MCF 10A (cell line): ENCODE measurements around the gene SYDE1. TPM values are rescaled to one million over a fixed set of nuclear protein-coding genes. Genes with fewer than 3 reads are reported as not detected.
A peak's percentile ranks its signal among the peaks of the same experiment; 100 is the strongest.

ENCODE experiments used
- BruUV-seq: library from RNA; stranded (reverse); fragments of 400-500 nt; replicated peaks from 2 replicates; lab custom pipeline; 2021; lab: Mats Ljungman, UMichigan
- CTCF ChIA-PET: fragments of 300-600 bp; sonication (Branson Sonifier 250); formaldehyde crosslinking; extraction: SDS; loops from one replicate; lab custom pipeline; 2021; ENCODE audit warnings: antibody characterized with exemption, inconsistent platforms; lab: Yijun Ruan, JAX
- POLR2A ChIA-PET: fragments of 300-600, 350-650 bp; sonication (Branson Sonifier 250); formaldehyde crosslinking; extraction: SDS; loops from one replicate; lab custom pipeline; 2020; ENCODE audit warnings: antibody characterized with exemption, inconsistent platforms; lab: Yijun Ruan, JAX
- DNase-seq: peaks from one replicate; pipeline ENCODE4 v3.0.0-alpha.2; 2018; ENCODE audit not compliant: unreplicated experiment
- H3K27ac Mint-ChIP-seq: one replicate; pipeline ENCODE4 v1.8.0; 2022; ENCODE audit warnings: mild to moderate bottlenecking, low read depth, mixed read lengths; ENCODE audit not compliant: unreplicated experiment
- H3K27me3 Mint-ChIP-seq: one replicate; pipeline ENCODE4 v1.8.0; 2022; ENCODE audit warnings: mixed read lengths; ENCODE audit not compliant: insufficient read depth, unreplicated experiment
- H3K36me3 Mint-ChIP-seq: one replicate; pipeline ENCODE4 v1.8.0; 2022; ENCODE audit warnings: mild to moderate bottlenecking, moderate library complexity, mixed read lengths; ENCODE audit not compliant: insufficient read depth, unreplicated experiment
- H3K4me1 Mint-ChIP-seq: one replicate; pipeline ENCODE4 v1.8.0; 2022; ENCODE audit warnings: mixed read lengths; ENCODE audit not compliant: insufficient read depth, unreplicated experiment
- H3K4me3 Mint-ChIP-seq: one replicate; pipeline ENCODE4 v1.8.0; 2022; ENCODE audit warnings: mild to moderate bottlenecking, moderate library complexity, mixed read lengths; ENCODE audit not compliant: unreplicated experiment
- H3K9me3 Mint-ChIP-seq: one replicate; pipeline ENCODE4 v1.8.0; 2022; ENCODE audit warnings: mixed read lengths; ENCODE audit not compliant: unreplicated experiment
- intact Hi-C: fragments of 100-400 bp; cut with micrococcal nuclease; formaldehyde crosslinking; loops from 2 replicates; pipeline ENCODE4 v1.14.1; 2022
- total RNA-seq: library from RNA; stranded (reverse); gene quantifications from 2 replicates; pipeline ENCODE4 v1.2.3, GENCODE V29; 2022
- TF ChIP-seq, protein P1 (sequence below): fragments of 200-600 bp; IDR thresholded peaks from one replicate; pipeline ENCODE4 v1.8.0; 2022; ENCODE audit warnings: antibody characterized with exemption, mild to moderate bottlenecking; ENCODE audit not compliant: unreplicated experiment

SYDE1 gene
- total RNA-seq, 1 experiment from 2014 or later = 24.2 TPM

DNA sequence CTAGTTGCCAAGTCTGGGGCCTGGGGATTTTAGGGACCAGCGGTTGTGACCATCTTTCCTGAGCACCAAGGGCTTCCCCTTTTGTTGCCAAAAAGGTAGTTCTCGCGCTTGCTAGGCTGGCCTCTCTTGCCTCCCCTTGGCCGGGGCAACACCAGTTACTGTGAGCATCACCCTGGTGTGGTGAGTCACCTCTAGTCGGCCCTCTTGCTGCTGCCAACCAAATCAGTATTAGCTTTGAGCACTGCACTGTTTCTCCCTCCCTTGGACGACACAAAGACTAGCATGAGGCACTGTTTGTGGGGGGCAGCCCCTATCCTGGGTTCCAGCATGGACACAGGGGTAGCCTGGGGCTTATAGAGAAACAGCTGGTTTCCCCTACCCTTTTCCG is 6.9 kb downstream of the SYDE1 start:
- TF ChIP-seq, protein P1, sequence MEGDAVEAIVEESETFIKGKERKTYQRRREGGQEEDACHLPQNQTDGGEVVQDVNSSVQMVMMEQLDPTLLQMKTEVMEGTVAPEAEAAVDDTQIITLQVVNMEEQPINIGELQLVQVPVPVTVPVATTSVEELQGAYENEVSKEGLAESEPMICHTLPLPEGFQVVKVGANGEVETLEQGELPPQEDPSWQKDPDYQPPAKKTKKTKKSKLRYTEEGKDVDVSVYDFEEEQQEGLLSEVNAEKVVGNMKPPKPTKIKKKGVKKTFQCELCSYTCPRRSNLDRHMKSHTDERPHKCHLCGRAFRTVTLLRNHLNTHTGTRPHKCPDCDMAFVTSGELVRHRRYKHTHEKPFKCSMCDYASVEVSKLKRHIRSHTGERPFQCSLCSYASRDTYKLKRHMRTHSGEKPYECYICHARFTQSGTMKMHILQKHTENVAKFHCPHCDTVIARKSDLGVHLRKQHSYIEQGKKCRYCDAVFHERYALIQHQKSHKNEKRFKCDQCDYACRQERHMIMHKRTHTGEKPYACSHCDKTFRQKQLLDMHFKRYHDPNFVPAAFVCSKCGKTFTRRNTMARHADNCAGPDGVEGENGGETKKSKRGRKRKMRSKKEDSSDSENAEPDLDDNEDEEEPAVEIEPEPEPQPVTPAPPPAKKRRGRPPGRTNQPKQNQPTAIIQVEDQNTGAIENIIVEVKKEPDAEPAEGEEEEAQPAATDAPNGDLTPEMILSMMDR = no peak
- no peaks in the 10 kb centered on the region for H3K4me1 Mint-ChIP-seq
- intact Hi-C loops = no loop called here
- H3K27ac Mint-ChIP-seq = no peak overlapping the region
- no peak overlapping the region for H3K4me3 Mint-ChIP-seq
- no peaks in the 10 kb centered on the region for H3K27me3 Mint-ChIP-seq
- ChIA-PET POLR2A (no interaction called here), CTCF (interaction anchor here (0.6 kb wide), 1 partner anchor 13 kb away, joined by 3 read pairs; no protein-coding TSS in a partner anchor)
- no TSS peak for BruUV-seq
- no peaks in the 10 kb centered on the region for H3K9me3 Mint-ChIP-seq
- H3K36me3 Mint-ChIP-seq = peaks cover 43% of the 10 kb centered on the region
- peak; percentile 36 for DNase-seq

DNA sequence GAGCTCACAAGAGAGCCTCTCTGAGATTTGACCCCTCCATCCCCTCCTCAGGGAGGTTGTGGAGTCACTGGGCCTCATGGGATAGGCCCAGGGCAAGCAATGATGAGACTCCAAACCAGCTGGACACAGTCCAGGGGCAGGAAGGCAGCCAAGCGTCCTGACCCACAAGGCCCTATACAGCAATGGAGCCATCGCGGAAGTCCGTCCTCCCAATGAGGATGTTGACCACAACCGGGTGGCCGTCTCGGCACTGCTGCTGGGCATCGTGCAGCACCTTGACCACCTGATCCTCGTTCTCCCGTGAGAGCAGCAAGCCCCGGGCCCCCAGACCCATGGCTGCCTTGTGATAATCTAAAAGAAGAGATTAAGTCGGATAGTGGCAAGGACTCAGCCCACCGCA is 7.9 kb downstream of the SYDE1 start:
- no peak overlapping the region for H3K27ac Mint-ChIP-seq
- H3K9me3 Mint-ChIP-seq = no peaks in the 10 kb centered on the region
- ChIA-PET CTCF (no interaction called here), POLR2A (interaction anchor here (1.2 kb wide), 1 partner anchor 9 kb away, joined by 3 read pairs; no protein-coding TSS in a partner anchor)
- no peak overlapping the region for H3K4me3 Mint-ChIP-seq
- H3K36me3 Mint-ChIP-seq = peaks cover 53% of the 10 kb centered on the region
- BruUV-seq = no TSS peak
- H3K27me3 Mint-ChIP-seq = no peaks in the 10 kb centered on the region
- intact Hi-C loops = no loop called here
- DNase-seq = no peak
- H3K4me1 Mint-ChIP-seq = no peaks in the 10 kb centered on the region
- TF ChIP-seq, protein P1 = no peak

DNA sequence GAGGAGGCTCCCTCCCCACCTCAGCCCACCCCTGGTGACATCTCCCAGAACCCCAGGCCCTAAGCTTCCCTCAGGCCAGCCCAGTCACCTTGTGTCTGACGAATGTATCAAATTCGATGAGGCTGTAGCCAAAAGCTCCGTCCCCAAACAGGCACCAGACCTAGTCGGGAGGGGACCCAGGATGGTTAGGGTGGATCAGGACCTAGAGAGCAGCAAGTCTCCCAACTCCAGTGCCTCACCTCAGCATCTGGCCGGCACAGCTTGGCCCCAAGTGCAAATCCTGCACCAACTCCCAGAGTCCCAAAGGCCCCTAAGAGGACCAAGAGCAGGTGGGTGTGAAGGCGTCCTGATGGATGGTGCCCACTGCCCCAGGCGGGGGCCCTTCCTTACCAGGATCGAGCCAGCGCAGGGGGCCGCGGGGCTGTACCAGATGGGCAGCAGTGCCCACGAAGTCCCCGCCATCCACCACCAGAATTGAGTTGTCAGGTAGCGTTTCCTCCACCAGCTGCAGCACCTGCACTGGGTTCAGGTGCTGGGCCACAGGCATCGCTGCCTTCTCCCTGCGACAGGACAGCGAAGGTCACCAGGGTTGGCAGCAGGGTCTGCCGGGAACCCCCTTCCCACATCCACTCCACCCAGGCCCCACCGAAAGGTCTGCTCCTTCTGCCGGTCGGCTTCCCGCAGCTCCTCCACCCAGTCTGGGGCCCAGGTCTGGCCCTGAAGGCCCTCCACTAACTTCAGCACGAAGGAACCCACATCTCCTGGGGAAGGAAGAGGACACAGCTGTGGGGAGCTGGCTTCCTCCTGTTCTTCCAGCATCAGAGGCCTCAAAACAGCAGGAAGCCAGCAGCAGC is 8.8 kb downstream of the SYDE1 start:
- TF ChIP-seq, protein P1 = no peak
- intact Hi-C loops = no loop called here
- H3K36me3 Mint-ChIP-seq = peaks cover 60% of the 10 kb centered on the region
- H3K4me1 Mint-ChIP-seq = no peaks in the 10 kb centered on the region
- H3K4me3 Mint-ChIP-seq = no peak overlapping the region
- ChIA-PET CTCF (interaction anchor here (0.6 kb wide), 2 partner anchors 24 to 569 kb away, joined by 3 read pairs; no protein-coding TSS in a partner anchor), POLR2A (interaction anchor here (0.7 to 1.2 kb wide), 2 partner anchors 7 to 8 kb away, joined by 3 read pairs; no protein-coding TSS in a partner anchor)
- no peak for DNase-seq
- H3K27me3 Mint-ChIP-seq = no peaks in the 10 kb centered on the region
- H3K27ac Mint-ChIP-seq = no peak overlapping the region
- no TSS peak for BruUV-seq
- H3K9me3 Mint-ChIP-seq = no peaks in the 10 kb centered on the region

DNA sequence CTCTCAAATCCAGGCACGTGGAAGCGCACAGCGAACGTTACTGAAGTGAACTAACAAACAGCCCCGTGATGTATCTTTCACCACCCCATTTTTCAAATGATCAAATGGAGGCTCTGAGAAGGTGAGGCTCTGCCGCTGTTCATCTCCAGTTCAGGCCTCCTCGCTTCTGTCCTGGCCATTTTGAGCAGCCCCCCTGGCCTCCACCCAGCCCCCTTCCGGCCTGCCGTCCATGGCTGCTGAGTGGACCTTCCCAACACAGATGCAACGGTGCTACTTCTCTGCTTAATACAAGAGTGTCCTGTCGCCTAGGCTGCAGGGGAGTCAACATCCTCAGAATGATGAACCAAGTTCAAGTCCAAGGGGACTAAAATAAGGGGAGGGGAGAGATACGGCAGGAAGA is 9.7 kb downstream of the SYDE1 start:
- ChIA-PET CTCF (interaction anchor here (0.6 kb wide), 2 partner anchors 25 to 570 kb away, joined by 3 read pairs; no protein-coding TSS in a partner anchor), POLR2A (no interaction called here)
- Mint-ChIP-seq H3K4me1 (no peaks in the 10 kb centered on the region), H3K27me3 (no peaks in the 10 kb centered on the region), H3K4me3 (no peak overlapping the region), H3K27ac (no peak overlapping the region), H3K9me3 (no peaks in the 10 kb centered on the region), H3K36me3 (peaks cover 62% of the 10 kb centered on the region)
- intact Hi-C loops = no loop called here
- BruUV-seq = no TSS peak
- TF ChIP-seq, protein P1 = no peak
- DNase-seq = no peak
